Neural crest cell (in vitro differentiated cells): ENCODE results near the gene WDFY4. TPM values are rescaled to one million over a fixed set of nuclear protein-coding genes. Genes with fewer than 3 reads are reported as not detected.

ENCODE experiments used
- DNase-seq: peaks from one replicate; pipeline ENCODE4 v3.0.0; 2021; ENCODE audit warnings: low read depth, mixed read lengths, low spot score
- H3K27ac Mint-ChIP-seq: one replicate; pipeline ENCODE4 v1.8.0; 2021; ENCODE audit warnings: mild to moderate bottlenecking, mixed read lengths; ENCODE audit not compliant: unreplicated experiment
- H3K27me3 Mint-ChIP-seq: 2 replicates; pipeline ENCODE4 v1.8.0; 2021; ENCODE audit warnings: low read depth, mild to moderate bottlenecking, mixed read lengths
- H3K36me3 Mint-ChIP-seq: 2 replicates; pipeline ENCODE4 v1.8.0; 2021; ENCODE audit warnings: low read depth, mild to moderate bottlenecking, mixed read lengths
- H3K4me1 Mint-ChIP-seq: 2 replicates; pipeline ENCODE4 v1.8.0; 2021; ENCODE audit warnings: mixed read lengths
- H3K4me3 Mint-ChIP-seq: one replicate; pipeline ENCODE4 v1.8.0; 2021; ENCODE audit warnings: mild to moderate bottlenecking, mixed read lengths
- H3K9me3 Mint-ChIP-seq: 2 replicates; pipeline ENCODE4 v1.8.0; 2021; ENCODE audit warnings: mixed read lengths
- total RNA-seq: library from RNA; stranded (reverse); gene quantifications from 2 replicates; pipeline ENCODE4 v1.2.1, GENCODE V29; 2021
- TF ChIP-seq, protein P1 (sequence below): fragments of 200-600 bp; sonication (generic); conservative IDR thresholded peaks from 2 replicates; pipeline ENCODE4 v1.5.0; 2021; ENCODE audit warnings: antibody characterized with exemption, mild to moderate bottlenecking

Gene WDFY4
- total RNA-seq, 1 donor from 2014 or later = not detected

DNA sequence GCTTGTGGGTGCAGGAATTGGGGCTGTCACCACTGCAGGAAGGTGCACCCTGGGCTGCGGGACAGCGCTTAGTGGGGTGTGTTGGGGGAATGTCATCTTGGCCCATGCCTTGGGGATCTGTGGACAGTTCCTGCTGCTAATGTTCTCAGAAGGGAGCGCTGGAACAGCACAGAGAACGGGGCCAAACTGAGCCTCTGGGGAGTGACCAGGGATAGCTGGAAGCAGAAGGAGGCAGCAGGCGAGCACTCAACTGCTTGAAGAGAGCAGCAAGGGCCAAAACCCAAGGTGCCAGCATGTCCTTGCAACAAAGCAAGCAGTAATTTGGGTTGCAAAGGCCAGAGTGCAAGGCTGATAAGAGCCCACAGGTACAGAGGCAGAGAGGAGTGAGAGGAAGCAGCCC, 31.3 kb upstream of the WDFY4 start:
- Mint-ChIP-seq H3K9me3 (no peaks in the 10 kb centered on the region), H3K36me3 (no peaks in the 10 kb centered on the region), H3K27me3 (peaks cover 62% of the 10 kb centered on the region), H3K27ac (no peak overlapping the region), H3K4me1 (peaks cover 6% of the 10 kb centered on the region), H3K4me3 (no peak overlapping the region)
- no peak for DNase-seq
- TF ChIP-seq, protein P1, sequence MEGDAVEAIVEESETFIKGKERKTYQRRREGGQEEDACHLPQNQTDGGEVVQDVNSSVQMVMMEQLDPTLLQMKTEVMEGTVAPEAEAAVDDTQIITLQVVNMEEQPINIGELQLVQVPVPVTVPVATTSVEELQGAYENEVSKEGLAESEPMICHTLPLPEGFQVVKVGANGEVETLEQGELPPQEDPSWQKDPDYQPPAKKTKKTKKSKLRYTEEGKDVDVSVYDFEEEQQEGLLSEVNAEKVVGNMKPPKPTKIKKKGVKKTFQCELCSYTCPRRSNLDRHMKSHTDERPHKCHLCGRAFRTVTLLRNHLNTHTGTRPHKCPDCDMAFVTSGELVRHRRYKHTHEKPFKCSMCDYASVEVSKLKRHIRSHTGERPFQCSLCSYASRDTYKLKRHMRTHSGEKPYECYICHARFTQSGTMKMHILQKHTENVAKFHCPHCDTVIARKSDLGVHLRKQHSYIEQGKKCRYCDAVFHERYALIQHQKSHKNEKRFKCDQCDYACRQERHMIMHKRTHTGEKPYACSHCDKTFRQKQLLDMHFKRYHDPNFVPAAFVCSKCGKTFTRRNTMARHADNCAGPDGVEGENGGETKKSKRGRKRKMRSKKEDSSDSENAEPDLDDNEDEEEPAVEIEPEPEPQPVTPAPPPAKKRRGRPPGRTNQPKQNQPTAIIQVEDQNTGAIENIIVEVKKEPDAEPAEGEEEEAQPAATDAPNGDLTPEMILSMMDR = no peak

DNA sequence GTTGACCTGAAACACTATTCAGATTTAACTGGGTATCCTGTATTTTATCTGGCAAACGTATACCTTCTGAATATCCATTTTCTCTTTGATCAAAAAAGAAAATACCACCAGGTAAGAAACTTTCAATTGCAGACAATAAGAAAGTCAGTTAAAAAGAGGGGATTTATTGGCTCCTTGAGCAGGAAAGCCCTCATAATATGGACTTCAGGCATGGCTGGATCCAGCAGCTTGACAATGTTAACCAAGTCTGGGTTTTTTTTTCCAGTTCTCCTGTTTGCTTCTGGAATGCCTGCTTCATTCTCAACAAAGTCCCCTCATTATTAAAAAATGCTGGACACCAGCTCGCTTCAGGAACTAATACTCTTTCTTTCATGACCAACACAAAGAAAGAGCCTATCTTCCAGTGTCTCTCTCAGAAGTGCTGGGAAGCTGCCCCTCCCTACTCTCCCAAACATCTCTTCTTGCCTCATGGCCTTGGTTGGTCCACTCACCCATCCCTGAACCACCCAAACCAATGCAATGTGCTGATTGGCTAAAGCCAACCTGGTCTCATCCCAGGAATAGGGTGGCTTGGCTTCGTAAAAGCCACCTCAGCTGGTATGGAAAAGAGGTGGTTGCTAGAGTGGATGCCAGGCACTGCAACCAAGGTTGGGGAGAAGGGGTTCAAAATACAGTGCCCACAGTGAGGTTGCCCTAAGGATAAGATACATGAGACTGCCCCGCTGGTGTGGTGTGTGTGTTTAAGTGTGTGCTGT, 30.6 kb upstream of the WDFY4 start:
- no peaks in the 10 kb centered on the region for H3K9me3 Mint-ChIP-seq
- TF ChIP-seq, protein P1 = no peak
- DNase-seq = no peak
- H3K4me1 Mint-ChIP-seq = peaks cover 8% of the 10 kb centered on the region
- H3K27ac Mint-ChIP-seq = no peak overlapping the region
- no peak overlapping the region for H3K4me3 Mint-ChIP-seq
- H3K36me3 Mint-ChIP-seq = no peaks in the 10 kb centered on the region
- H3K27me3 Mint-ChIP-seq = peaks cover 62% of the 10 kb centered on the region

DNA sequence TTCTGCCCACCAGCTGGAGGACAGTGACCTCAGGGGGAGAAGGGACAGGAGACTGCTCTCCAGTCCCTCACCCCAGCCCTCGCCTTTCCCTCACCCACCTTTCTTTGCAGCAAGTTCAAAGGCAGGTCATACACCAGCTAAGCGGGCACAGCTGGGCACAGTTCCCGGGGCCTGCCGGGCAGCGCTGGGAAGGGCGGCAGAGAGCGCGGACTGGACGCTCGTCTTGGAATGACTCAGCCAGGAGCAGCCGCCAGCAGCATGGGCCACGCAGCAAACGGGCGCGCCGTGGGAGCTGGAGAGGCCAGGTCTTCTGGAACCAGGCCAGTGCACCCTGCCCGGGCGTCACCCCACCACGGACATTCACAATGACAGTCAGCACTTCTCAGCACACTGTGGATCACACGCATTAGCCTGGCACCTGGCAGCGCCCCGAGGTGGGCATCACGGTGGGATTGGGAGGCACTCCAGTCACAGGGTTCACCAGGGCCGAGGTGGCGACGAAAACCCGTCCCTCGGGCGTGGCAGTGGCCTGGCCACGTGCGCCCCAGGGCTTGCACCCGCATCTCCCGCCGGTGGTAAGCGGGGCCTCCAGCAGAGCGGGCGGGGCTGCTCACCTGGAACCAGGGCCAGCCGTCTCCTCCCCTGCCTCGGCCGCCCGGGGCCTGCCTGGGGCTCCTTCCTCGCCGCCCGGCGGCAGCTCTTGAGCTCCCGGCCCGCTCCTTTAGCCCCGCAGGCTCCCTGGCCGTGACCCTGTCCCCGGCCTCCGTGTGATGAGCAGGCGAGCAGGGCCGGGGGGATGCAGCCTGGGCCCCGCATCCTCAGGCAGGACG, 29.0 kb upstream of the WDFY4 start:
- H3K27me3 Mint-ChIP-seq = peaks cover 55% of the 10 kb centered on the region
- no peaks in the 10 kb centered on the region for H3K9me3 Mint-ChIP-seq
- peak overlapping the region; percentile 65 for H3K4me3 Mint-ChIP-seq
- no peak overlapping the region for H3K27ac Mint-ChIP-seq
- H3K4me1 Mint-ChIP-seq = peaks cover 8% of the 10 kb centered on the region
- TF ChIP-seq, protein P1 = no peak
- no peaks in the 10 kb centered on the region for H3K36me3 Mint-ChIP-seq
- no peak for DNase-seq

DNA sequence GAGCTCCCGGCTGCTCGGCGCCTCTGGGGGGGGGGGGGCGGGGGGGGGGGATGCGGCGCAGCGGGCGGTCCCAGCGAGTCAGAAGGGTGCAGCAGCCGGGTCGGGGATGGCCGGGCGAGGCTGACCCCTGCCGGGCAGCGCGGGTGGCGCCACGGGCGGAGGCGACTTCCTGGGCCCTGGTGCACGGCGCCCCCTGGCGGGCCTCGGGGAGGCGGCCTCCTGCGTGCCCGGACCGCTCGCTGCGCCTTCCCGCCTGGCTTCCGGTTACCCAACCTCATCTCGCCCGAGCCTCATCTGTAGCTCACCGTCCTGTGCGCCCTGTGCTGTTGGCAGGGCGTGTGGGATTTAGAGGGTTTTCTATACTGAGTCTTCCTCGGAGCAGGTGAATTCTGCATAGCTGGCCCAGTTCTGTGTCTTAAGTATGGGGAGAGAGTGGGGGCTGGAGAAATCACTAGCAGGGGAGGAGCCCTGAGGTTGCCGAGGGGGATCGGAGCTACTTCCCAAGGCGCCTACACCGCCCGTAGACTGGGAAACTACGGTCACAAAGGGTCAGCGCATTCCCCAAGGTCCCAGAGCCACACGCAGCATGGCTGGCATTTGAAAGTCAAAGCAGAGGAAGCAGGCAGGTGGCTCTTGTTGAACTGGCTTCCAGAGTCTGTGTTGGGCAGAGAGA, 28.3 kb upstream of the WDFY4 start:
- DNase-seq = peak; percentile 95
- Mint-ChIP-seq H3K9me3 (no peaks in the 10 kb centered on the region), H3K27ac (no peak overlapping the region), H3K4me1 (peaks cover 8% of the 10 kb centered on the region), H3K36me3 (no peaks in the 10 kb centered on the region), H3K4me3 (peak overlapping the region; percentile 89), H3K27me3 (peaks cover 51% of the 10 kb centered on the region)
- TF ChIP-seq, protein P1 = peak; percentile 99

DNA sequence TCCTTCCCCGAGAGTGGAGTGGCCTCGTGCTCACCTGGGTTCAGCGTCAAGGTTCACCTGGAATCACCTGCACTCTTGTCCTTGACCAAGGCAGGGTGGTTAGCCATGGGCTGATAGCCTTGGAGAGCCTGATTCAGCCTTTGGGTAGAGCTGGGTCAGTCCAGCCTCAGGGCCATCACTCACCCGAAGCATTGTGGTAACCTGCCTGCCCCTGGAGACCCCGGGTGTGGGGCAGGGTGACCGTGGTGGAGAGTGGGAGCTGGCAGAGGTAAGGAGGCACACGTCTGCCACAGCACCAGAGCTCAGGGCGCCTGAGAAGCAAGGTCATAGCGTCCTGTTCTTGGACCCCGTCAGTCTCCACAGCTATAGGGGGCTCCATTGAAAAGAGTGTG, 27.8 kb upstream of the WDFY4 start:
- Mint-ChIP-seq H3K4me3 (peak overlapping the region; percentile 89), H3K36me3 (no peaks in the 10 kb centered on the region), H3K9me3 (no peaks in the 10 kb centered on the region), H3K27ac (no peak overlapping the region), H3K4me1 (peaks cover 8% of the 10 kb centered on the region), H3K27me3 (peaks cover 46% of the 10 kb centered on the region)
- TF ChIP-seq, protein P1 = no peak
- no peak for DNase-seq
